Superior temporal gyrus (tissue), 1 donor: ENCODE results near the gene SRSF1.
"Not testable (repeated sequence)": the region's sequence is repeated elsewhere in the genome, so short reads cannot be mapped to it uniquely, and the experiment has no call there.

Experiments used
- DNase-seq: peaks from one replicate; pipeline ENCODE4 v3.0.0-alpha.2; 2016; ENCODE audit errors: extremely low spot score

Gene SRSF1

GRCh38 chr17:57990037-57990436 lies 17.0 kb downstream of the SRSF1 start:
- no peak for DNase-seq

- DNase-seq: peak; percentile 68
Measured at GRCh38 chr17:57988301-57989250, 18.5 kb downstream of the SRSF1 start.

GRCh38 chr17:57987581-57988300 lies 19.3 kb downstream of the SRSF1 start, which contains the start of gene VEZF1:
Gene VEZF1, minus strand, starts transcription at chr17:57988254. Its CDS starts 143 bp downstream, at chr17:57988111.
- DNase-seq: peak; percentile 71

- peak; percentile 78 for DNase-seq
Measured at GRCh38 chr17:57986841-57987580, 20.0 kb downstream of the SRSF1 start.

- peak; percentile 26 for DNase-seq
Measured at GRCh38 chr17:57985675-57985974, 21.4 kb downstream of the SRSF1 start.

GRCh38 chr17:57984936-57985674 lies 21.9 kb downstream of the SRSF1 start:
- DNase-seq: peak; percentile 58

- DNase-seq: peak; percentile 32
Measured at GRCh38 chr17:57984261-57984890, 22.7 kb downstream of the SRSF1 start.

GRCh38 chr17:57983446-57983845 lies 23.6 kb downstream of the SRSF1 start:
- peak; percentile 33 for DNase-seq

- DNase-seq: peak; percentile 36
Measured at GRCh38 chr17:57982452-57983170, 24.4 kb downstream of the SRSF1 start.

- DNase-seq: no peak
Measured at GRCh38 chr17:57980522-57980921, 26.5 kb downstream of the SRSF1 start.

GRCh38 chr17:57979076-57979475 lies 28.0 kb downstream of the SRSF1 start:
- DNase-seq: peak; percentile 39

- peak; percentile 84 for DNase-seq
Measured at GRCh38 chr17:57976594-57976993, 30.5 kb downstream of the SRSF1 start.

- DNase-seq: peak; percentile 29
Measured at GRCh38 chr17:57975044-57975443, 32.0 kb downstream of the SRSF1 start.

GRCh38 chr17:57974053-57974824 lies 32.8 kb downstream of the SRSF1 start:
- DNase-seq: not testable (repeated sequence)

- DNase-seq: no peak
Measured at GRCh38 chr17:57972151-57972550, 34.9 kb downstream of the SRSF1 start.

GRCh38 chr17:57971572-57971971 lies 35.5 kb downstream of the SRSF1 start:
- no peak for DNase-seq

- no peak for DNase-seq
Measured at GRCh38 chr17:57970710-57971109, 36.3 kb downstream of the SRSF1 start.

GRCh38 chr17:57968456-57968855 lies 38.6 kb downstream of the SRSF1 start:
- no peak for DNase-seq

GRCh38 chr17:57966875-57967274 lies 40.2 kb downstream of the SRSF1 start:
- DNase-seq: no peak
